PC-3 (cell line): ENCODE results near the gene STEAP2.
"Not testable (repeated sequence)": the region's sequence is repeated elsewhere in the genome, so short reads cannot be mapped to it uniquely, and the experiment has no call there.

Source experiments
- CTCF ChIP-seq: fragments of 300-600 bp; sonication (generic); conservative IDR thresholded peaks from 2 replicates; pipeline ENCODE4 v1.5.1; 2017; ENCODE audit warnings: antibody characterized with exemption, low read depth, mild to moderate bottlenecking, low read length
- EZH2 ChIP-seq: fragments of 300-600 bp; sonication (generic); IDR thresholded peaks from one replicate; pipeline ENCODE4 v1.6.1; 2017; ENCODE audit warnings: antibody characterized with exemption, mild to moderate bottlenecking, low read length; ENCODE audit not compliant: unreplicated experiment
- EZH2phosphoT487 ChIP-seq: fragments of 300-600 bp; sonication (generic); IDR thresholded peaks from 2 replicates; pipeline ENCODE4 v1.6.1; 2018; ENCODE audit warnings: mild to moderate bottlenecking, antibody characterized with exemption, low read length, borderline replicate concordance

GRCh38 chr7:90186290-90186689 is 25.2 kb upstream of the STEAP2 start:
- TF ChIP-seq EZH2, CTCF, EZH2phosphoT487: not testable (repeated sequence)
